ENCODE measurements around the gene CNTNAP2.

The CNTNAP2 gene

DNA sequence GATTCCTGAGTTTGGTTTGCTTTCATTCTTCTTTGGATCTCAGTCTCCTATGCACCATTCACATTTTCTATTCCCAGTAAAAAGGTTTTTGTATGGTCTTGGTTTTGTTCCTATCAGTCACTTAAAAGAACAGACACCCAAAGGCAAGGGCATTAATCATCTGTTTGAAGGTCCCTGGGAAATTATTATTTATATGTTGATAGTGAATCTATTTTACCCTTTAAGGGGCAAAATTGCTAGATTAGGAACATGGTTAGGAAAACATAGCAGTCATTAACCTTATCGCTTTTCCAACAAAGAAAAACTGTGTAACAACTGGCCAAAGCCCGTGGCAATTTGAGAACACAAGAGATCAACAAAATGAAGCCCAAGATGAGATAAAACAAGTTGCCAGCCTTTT lies 1327.3 kb downstream of the CNTNAP2 start:
- no peak overlapping the region for H3K4me3 ChIP-seq (ENCODE audit: low read depth, low read length)
- TF ChIP-seq, protein P1, sequence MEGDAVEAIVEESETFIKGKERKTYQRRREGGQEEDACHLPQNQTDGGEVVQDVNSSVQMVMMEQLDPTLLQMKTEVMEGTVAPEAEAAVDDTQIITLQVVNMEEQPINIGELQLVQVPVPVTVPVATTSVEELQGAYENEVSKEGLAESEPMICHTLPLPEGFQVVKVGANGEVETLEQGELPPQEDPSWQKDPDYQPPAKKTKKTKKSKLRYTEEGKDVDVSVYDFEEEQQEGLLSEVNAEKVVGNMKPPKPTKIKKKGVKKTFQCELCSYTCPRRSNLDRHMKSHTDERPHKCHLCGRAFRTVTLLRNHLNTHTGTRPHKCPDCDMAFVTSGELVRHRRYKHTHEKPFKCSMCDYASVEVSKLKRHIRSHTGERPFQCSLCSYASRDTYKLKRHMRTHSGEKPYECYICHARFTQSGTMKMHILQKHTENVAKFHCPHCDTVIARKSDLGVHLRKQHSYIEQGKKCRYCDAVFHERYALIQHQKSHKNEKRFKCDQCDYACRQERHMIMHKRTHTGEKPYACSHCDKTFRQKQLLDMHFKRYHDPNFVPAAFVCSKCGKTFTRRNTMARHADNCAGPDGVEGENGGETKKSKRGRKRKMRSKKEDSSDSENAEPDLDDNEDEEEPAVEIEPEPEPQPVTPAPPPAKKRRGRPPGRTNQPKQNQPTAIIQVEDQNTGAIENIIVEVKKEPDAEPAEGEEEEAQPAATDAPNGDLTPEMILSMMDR (IDR thresholded peaks at IDR 0.05; ENCODE audit: low read depth, low read length): no peak
- in situ Hi-C loops (cut with HindIII; ENCODE audit: low sequenced_read_pairs): no loop called here
- no peak for DNase-seq (ENCODE audit: low read depth, low spot score)

DNA sequence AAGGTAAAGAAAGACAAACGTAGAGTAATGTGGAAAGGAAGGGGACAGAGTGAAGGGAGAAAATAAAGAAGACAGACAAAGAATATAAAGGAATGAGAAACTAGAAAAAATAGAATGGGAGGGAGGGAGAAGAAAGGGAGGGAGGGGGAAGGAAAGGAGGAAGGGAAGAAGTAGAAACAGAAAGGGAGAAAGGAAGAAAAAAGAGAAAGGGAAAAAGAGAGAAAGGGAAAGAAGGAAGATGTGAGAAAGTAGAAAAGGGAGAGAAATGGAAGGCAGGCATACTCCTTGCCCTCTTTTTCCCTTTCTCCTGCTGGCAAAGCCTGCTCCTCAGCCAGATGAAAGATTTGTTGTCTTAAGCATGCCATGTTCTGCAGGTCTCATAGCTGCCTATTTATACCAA lies 1336.2 kb downstream of the CNTNAP2 start:
- DNase-seq (ENCODE audit: low read depth, low spot score): no peak
- H3K4me3 ChIP-seq (ENCODE audit: low read depth, low read length): no peak overlapping the region
- TF ChIP-seq, protein P1 (IDR thresholded peaks at IDR 0.05; ENCODE audit: low read depth, low read length): no peak
- in situ Hi-C loops (cut with HindIII; ENCODE audit: low sequenced_read_pairs): no loop called here

DNA sequence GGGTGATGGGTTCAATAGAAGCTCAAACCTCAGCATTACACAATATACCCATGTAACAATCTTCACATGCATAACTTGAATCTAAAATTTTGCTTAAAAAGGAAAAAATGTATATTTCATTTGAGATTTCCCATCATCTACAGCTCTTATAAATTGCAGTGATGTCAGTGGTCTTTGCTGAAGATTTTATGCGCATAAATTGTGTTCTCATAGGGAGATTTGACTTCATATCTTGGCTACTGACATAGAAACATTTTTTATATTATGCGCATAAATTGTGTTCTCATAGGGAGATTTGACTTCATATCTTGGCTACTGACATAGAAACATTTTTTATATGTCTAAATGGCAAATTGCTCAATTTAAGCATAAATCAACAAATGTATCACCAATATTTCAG lies 1348.6 kb downstream of the CNTNAP2 start:
- H3K4me3 ChIP-seq (ENCODE audit: low read depth, low read length): no peak overlapping the region
- in situ Hi-C loops (cut with HindIII; ENCODE audit: low sequenced_read_pairs): no loop called here
- DNase-seq (ENCODE audit: low read depth, low spot score): no peak
- TF ChIP-seq, protein P1 (IDR thresholded peaks at IDR 0.05; ENCODE audit: low read depth, low read length): no peak

DNA sequence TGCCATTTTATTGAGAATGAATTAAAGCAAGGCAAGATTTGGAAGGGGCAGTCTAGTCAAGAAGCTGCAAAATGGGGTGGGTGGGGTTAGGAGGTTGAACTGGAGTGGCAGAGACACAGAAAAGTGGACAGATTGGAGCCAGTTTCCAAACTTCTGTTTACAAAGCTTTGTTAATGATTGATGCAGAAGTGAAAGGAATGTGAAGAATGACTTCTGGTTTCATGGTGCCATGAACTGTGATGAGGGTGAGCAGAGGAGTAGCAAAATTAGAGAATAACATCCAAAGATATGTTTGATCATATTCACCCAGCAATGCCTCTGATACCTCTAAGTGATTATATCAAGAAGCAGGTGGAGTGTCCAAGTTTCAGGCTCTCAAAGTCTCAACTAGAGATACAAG lies 1356.0 kb downstream of the CNTNAP2 start:
- H3K4me3 ChIP-seq (ENCODE audit: low read depth, low read length): no peak overlapping the region
- in situ Hi-C loops (cut with HindIII; ENCODE audit: low sequenced_read_pairs): no loop called here
- no peak for DNase-seq (ENCODE audit: low read depth, low spot score)
- TF ChIP-seq, protein P1 (IDR thresholded peaks at IDR 0.05; ENCODE audit: low read depth, low read length): no peak

DNA sequence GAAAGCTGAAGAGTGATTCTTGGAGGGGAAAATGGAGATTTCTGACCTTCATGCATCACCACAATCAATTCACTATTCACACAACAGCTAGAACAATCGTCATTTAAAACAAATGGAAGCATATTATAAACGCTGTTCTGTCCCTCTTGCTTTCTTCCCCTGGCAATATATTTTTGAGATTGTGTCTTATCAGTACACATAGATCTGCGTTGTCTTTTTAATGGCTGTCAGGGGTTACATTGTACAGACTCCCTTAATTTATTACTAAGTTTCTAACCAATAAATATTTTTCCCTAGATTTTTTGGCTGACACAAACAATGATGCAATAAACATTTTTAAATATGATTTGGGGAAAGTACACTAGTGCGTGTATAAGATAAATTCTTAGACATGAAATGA lies 1358.3 kb downstream of the CNTNAP2 start:
- in situ Hi-C loops (cut with HindIII; ENCODE audit: low sequenced_read_pairs): no loop called here
- TF ChIP-seq, protein P1 (IDR thresholded peaks at IDR 0.05; ENCODE audit: low read depth, low read length): no peak
- no peak overlapping the region for H3K4me3 ChIP-seq (ENCODE audit: low read depth, low read length)
- no peak for DNase-seq (ENCODE audit: low read depth, low spot score)

DNA sequence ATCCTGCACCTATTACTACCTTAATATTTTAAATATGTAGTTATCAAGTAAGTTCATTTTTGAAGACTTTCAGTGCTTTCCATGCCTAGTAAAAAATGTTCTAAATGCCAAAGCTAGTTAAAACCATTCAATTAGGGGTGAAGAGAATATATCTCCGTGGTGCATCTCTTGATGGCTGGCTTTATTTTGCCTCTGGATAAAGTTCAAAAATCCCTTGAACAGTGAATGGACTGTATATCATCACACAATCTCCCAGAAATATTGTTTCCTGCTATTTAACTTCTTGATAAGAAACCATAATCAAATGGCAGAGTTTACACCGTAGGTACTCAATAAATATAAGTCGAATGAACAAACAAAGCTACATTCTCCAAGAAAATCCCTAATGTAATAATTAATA lies 1360.9 kb downstream of the CNTNAP2 start:
- no peak overlapping the region for H3K4me3 ChIP-seq (ENCODE audit: low read depth, low read length)
- TF ChIP-seq, protein P1 (IDR thresholded peaks at IDR 0.05; ENCODE audit: low read depth, low read length): no peak
- no peak for DNase-seq (ENCODE audit: low read depth, low spot score)
- in situ Hi-C loops (cut with HindIII; ENCODE audit: low sequenced_read_pairs): no loop called here

DNA sequence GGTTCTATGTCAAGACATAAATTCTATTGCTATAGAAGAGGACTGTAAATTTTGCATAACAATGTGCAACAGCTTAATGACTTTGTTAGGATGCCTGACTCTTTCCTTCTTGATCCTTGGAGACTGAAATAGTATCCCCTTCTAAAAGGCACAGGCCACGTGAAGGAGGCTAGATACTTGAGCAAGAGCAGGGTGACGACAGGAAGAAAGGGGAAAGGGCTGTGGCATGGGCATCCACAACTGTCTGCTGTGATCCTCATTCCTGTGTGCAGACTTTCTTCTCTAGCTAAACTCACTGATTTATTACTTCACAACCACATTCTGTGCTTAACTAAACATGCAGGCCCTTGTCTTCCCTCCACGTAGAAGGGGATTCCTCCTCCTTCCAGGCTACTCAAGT lies 1362.2 kb downstream of the CNTNAP2 start:
- H3K4me3 ChIP-seq (ENCODE audit: low read depth, low read length): no peak overlapping the region
- TF ChIP-seq, protein P1 (IDR thresholded peaks at IDR 0.05; ENCODE audit: low read depth, low read length): no peak
- DNase-seq (ENCODE audit: low read depth, low spot score): no peak
- in situ Hi-C loops (cut with HindIII; ENCODE audit: low sequenced_read_pairs): no loop called here

Measured in astrocyte of the spinal cord (primary cell).